ENCODE measurements around the gene TMEM119. TPM values are rescaled to one million over a fixed set of nuclear protein-coding genes. Genes with fewer than 3 reads are reported as not detected.

TMEM119 gene
- total and polyA plus RNA-seq, 2 of the 8 experiments (the other 6 are each of a cell fraction or from before 2014, with no cell fraction given), result 0.35 to 0.61 TPM

GRCh38 chr12:108594960-108595710 is 2.7 kb downstream of the TMEM119 start:
- Histone ChIP-seq H3K56ac (replicated peaks; ENCODE audit: insufficient read length, low read depth, low read length) (peak overlapping the region; percentile 73), H3K9ac (replicated peaks in 1 of 4; ENCODE audit: extremely low read depth in 1 of 4, low read depth in 3 of 4, low read length in 3 of 4) (no peak overlapping the region), H3K79me2 (ENCODE audit: control insufficient read depth in 1 of 2, insufficient read depth in 2 of 2, low read length in 2 of 2) (no peaks in the 10 kb centered on the region), H4K8ac (ENCODE audit: extremely low read depth, insufficient read depth, low read length) (no peak overlapping the region), H3K36me3 (ENCODE audit: control insufficient read depth in 2 of 4, insufficient read depth in 4 of 4, low read length in 3 of 4) (no peaks in the 10 kb centered on the region), H2AFZ (ENCODE audit: low read length) (no peak overlapping the region), H3K18ac (ENCODE audit: extremely low read depth, low read length) (no peak overlapping the region), H2BK12ac (ENCODE audit: low read depth, low read length) (peak overlapping the region; percentile 3; the same call in 1 of the 2 replicates), H3K4me3 (ENCODE audit: extremely low read depth in 1 of 4, insufficient read depth in 2 of 4, low read depth in 3 of 4, low read length in 4 of 4) (no peak overlapping the region), H2AK5ac (ENCODE audit: low read depth, low read length) (no peak overlapping the region), H4K5ac (ENCODE audit: insufficient read length, low read depth, low read length) (no peak overlapping the region), H4K20me1 (replicated peaks in 1 of 2; ENCODE audit: control insufficient read depth in 1 of 2, insufficient read depth in 2 of 2, low read length in 2 of 2) (peaks cover 0 to 8% of the 10 kb centered on the region in 2 experiments), H2BK20ac (ENCODE audit: low read length) (no peak overlapping the region), H4K91ac (replicated peaks; ENCODE audit: insufficient read length, low read length) (peak overlapping the region; percentile 46), H3K23me2 (ENCODE audit: low read depth, low read length) (peaks cover 7% of the 10 kb centered on the region; the same call in 1 of the 2 replicates), H3K4me2 (ENCODE audit: insufficient read depth in 1 of 2, low read depth in 2 of 2, low read length in 2 of 2) (no peak overlapping the region), H3K27me3 (replicated peaks in 1 of 4; ENCODE audit: control insufficient read depth in 3 of 4, extremely low read depth in 1 of 4, insufficient read depth in 3 of 4, low read length in 3 of 4) (no peaks in the 10 kb centered on the region; a peak in 1 of 7 replicates), H3K4me1 (replicated peaks in 1 of 4; ENCODE audit: control insufficient read depth in 3 of 4, insufficient read depth in 4 of 4, low read length in 3 of 4) (peaks cover 0 to 14% (median under 1%) of the 10 kb centered on the region in 4 experiments; a peak in 3 of 7 replicates), H3K79me1 (ENCODE audit: low read depth, low read length) (no peaks in the 10 kb centered on the region; the same call in 1 of the 2 replicates), H3K4ac (replicated peaks; ENCODE audit: insufficient read length, low read depth, low read length) (no peak overlapping the region), H3K23ac (ENCODE audit: insufficient read length) (no peak overlapping the region), H2BK120ac (replicated peaks; ENCODE audit: low read depth, low read length) (no peak overlapping the region), H2BK5ac (ENCODE audit: low read depth, low read length) (0 out of 2 replicates have a peak overlapping the region, but pooled peaks have one; percentile 29), H3K27ac (ENCODE audit: low read depth, low read length) (no peak overlapping the region), H2BK15ac (ENCODE audit: low read length) (no peak overlapping the region), H3K14ac (ENCODE audit: insufficient read length) (no peak overlapping the region), H3K9me3 (ENCODE audit: insufficient read depth in 2 of 2, low read depth in 1 of 2, low read length in 1 of 2) (no peaks in the 10 kb centered on the region)
- 91 to 100% methylated on average over 2 to 7 of the region's 7 CpGs for WGBS, 2 experiments (ENCODE audit: extremely low coverage in 1 of 2, insufficient coverage in 1 of 2, insufficient read length in 1 of 2, insufficient replicate concordance in 2 of 2, low coverage in 1 of 2, low lambda C conversion rate in 2 of 2, missing lambda C conversion rate in 1 of 2)
- FAIRE-seq (no peak), DNase-seq (ENCODE audit: low read depth in 1 of 2, low spot score in 2 of 2) (no peak)
- ChIA-PET CTCF (ENCODE audit: partially characterized antibody) (interaction anchor here (0.9 to 2.8 kb wide), 8 partner anchors 9 to 31 kb away, joined by 3 to 16 read pairs (median 6); no protein-coding TSS in a partner anchor), POLR2A (ENCODE audit: partially characterized antibody) (interaction anchor here (0.7 to 1.1 kb wide), 4 partner anchors 9 to 135 kb away, joined by 3 read pairs; no protein-coding TSS in a partner anchor)
- TF ChIP-seq KDM5A (IDR thresholded peaks at IDR 0.05; ENCODE audit: low read length) (no peak), SUZ12 (IDR thresholded peaks at IDR 0.05; ENCODE audit: low read length) (no peak), CBX5 (IDR thresholded peaks at IDR 0.05; ENCODE audit: low read depth, low read length) (no peak), HDAC2 (IDR thresholded peaks at IDR 0.05; ENCODE audit: borderline replicate concordance in 1 of 2, low read depth in 2 of 2, low read length in 2 of 2) (no peak), FOSL1 (IDR thresholded peaks at IDR 0.05; ENCODE audit: insufficient read depth, low read depth, low read length) (no peak), CHD1 (IDR thresholded peaks at IDR 0.05; ENCODE audit: low read depth, low read length) (no peak), RAD21 (IDR thresholded peaks at IDR 0.05 in 1 of 2, conservative IDR thresholded peaks at IDR 0.05 in 1 of 2; ENCODE audit: low read depth in 2 of 2, low read length in 2 of 2) (no peak), POU5F1 (IDR thresholded peaks at IDR 0.05; ENCODE audit: low read depth, low read length) (no peak), USF2 (IDR thresholded peaks at IDR 0.05; ENCODE audit: low read length) (no peak)
